Ishikawa (cell line): ENCODE results near the gene FOXA1.
A peak's percentile ranks its signal among the peaks of the same experiment; 100 is the strongest.

Source experiments
- CEBPB ChIP-seq: IDR thresholded peaks from 2 replicates; pipeline ENCODE4 v1.6.1; 2012
- CREB1 ChIP-seq: IDR thresholded peaks from 2 replicates; pipeline ENCODE4 v1.6.1; 2012; ENCODE audit warnings: low read depth
- EGR1 ChIP-seq: IDR thresholded peaks from 2 replicates; pipeline ENCODE4 v1.6.1; 2012
- EP300 ChIP-seq: IDR thresholded peaks from 2 replicates; pipeline ENCODE4 v1.6.1; 2012; ENCODE audit warnings: borderline replicate concordance
- FOXM1 ChIP-seq: IDR thresholded peaks from 2 replicates; pipeline ENCODE4 v1.6.1; 2012; ENCODE audit warnings: low read depth, borderline replicate concordance
- NFIC ChIP-seq: IDR thresholded peaks from 2 replicates; pipeline ENCODE4 v1.6.1; 2012
- RAD21 ChIP-seq: IDR thresholded peaks from 2 replicates; pipeline ENCODE4 v1.6.1; 2012; ENCODE audit warnings: low read depth
- REST ChIP-seq: IDR thresholded peaks from 2 replicates; pipeline ENCODE4 v1.6.1; 2012; ENCODE audit warnings: low read depth, mild to moderate bottlenecking
- TAF1 ChIP-seq: IDR thresholded peaks from 2 replicates; pipeline ENCODE4 v1.6.1; 2012; ENCODE audit warnings: low read depth, mild to moderate bottlenecking
- TCF12 ChIP-seq: IDR thresholded peaks from 2 replicates; pipeline ENCODE4 v1.6.1; 2012; ENCODE audit warnings: low read depth
- YY1 ChIP-seq: IDR thresholded peaks from 2 replicates; pipeline ENCODE4 v1.6.1; 2012; ENCODE audit warnings: low read depth
- ZBTB7A ChIP-seq: IDR thresholded peaks from 2 replicates; pipeline ENCODE4 v1.6.1; 2012; ENCODE audit warnings: low read depth
- TF ChIP-seq, protein P1 (sequence below): IDR thresholded peaks from 2 replicates; pipeline ENCODE4 v1.6.1; 2012
- TF ChIP-seq, protein P2 (sequence below): IDR thresholded peaks from 2 replicates; pipeline ENCODE4 v1.6.1; 2012

FOXA1 gene

DNA sequence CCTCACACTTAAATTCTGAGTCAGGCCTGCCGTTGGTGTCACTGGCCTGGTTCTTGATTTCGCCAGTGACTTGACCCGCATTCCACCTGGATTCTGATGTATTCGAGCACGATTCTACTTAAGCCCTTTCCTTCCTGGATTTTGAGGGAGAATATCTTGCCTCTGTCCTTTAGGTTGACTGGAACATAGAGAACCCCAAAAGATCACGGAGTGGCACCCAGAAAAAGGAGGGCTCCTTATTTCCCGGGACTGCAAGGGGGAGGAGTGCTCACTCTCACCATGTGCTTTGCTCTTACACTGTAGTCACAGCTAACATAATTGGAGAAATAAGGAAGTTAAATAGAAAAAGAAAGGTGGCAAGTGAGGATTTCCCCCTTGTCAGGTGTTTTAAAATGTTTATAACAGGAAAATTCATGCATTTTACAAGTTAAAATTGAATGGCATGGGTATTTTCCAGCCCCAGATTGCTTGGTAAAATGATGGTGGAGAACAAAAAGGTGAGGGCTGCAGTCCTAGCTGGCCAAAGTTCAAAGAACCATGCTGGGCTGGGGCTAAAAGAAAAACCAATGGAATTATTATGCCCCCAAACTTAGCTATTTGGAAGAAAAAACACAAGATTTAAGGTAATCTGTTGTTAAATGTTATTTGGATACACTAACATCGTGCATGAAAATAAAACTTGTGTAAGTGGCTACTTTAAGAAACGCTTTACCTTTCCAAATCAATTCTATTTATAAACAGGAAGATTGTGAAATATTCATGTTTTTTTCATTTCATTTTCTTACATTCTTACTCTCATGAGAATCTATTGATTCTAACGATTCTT is 8.9 kb downstream of the FOXA1 start:
- no peak for TF ChIP-seq CREB1
- no peak for TF ChIP-seq TAF1
- no peak for TF ChIP-seq NFIC

DNA sequence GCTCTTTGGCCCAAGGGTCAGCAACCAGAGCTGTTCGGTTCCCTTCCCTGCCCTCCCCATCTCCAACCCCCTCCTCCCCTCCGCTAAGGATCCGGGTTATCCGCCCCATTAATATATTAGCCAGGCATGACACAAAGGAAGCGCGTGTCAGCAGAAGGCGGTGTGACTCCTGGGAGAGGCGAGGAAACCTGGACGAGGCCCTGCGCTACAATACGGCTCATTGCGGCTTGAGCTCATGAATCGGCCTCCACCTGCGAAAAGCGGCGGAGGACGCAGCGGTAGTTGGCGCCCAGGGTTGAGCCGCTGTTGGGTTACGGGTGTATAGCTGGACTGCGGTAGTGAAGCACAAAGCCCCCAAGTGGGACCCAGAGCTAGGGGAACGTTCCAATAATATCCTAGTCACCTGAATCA is 9.9 kb downstream of the FOXA1 start:
- no peak for TF ChIP-seq NFIC
- no peak for TF ChIP-seq RAD21

- TF ChIP-seq EGR1 (no peak), YY1 (no peak), NFIC (no peak), TAF1 (no peak), REST (no peak), CEBPB (no peak), ZBTB7A (no peak), CREB1 (no peak), FOXM1 (no peak), TCF12 (no peak), EP300 (no peak)
- TF ChIP-seq, protein P1, sequence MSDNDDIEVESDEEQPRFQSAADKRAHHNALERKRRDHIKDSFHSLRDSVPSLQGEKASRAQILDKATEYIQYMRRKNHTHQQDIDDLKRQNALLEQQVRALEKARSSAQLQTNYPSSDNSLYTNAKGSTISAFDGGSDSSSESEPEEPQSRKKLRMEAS, result no peak
- TF ChIP-seq, protein P2, sequence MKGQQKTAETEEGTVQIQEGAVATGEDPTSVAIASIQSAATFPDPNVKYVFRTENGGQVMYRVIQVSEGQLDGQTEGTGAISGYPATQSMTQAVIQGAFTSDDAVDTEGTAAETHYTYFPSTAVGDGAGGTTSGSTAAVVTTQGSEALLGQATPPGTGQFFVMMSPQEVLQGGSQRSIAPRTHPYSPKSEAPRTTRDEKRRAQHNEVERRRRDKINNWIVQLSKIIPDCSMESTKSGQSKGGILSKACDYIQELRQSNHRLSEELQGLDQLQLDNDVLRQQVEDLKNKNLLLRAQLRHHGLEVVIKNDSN, result no peak
Observed at GRCh38 chr14:37584211-37585100, 10.6 kb downstream of the FOXA1 start.

GRCh38 chr14:37583358-37584210 is 11.5 kb downstream of the FOXA1 start:
- peak; percentile 36; the same call in 1 of the 2 replicates for TF ChIP-seq ZBTB7A
- TF ChIP-seq REST, result no peak

GRCh38 chr14:37580146-37580545 is 14.9 kb downstream of the FOXA1 start:
- TF ChIP-seq CEBPB (0 out of 2 replicates have a peak, but pooled peaks have one; percentile 18), FOXM1 (no peak)
- TF ChIP-seq, protein P1, result no peak

DNA sequence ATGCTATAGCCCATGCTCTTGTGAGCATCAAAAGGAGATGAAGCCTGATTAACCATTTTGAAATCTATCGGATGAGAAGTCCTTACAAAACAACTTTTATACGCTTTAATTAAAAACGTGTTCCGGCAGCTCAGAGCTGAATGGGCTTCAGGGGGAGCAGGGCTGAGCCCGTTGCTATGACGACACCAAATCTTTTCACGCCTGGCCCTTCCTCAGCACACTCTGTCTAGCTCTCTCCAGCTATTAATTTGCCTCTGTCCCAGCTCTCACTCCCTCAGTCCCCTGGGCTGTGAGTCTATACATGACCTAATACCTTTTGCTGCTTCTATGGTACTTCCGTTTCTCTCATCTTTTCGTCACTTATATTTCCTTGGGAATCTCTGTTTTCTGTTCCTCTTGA is 15.8 kb downstream of the FOXA1 start:
- TF ChIP-seq TCF12, result no peak
- TF ChIP-seq EGR1, result no peak
- TF ChIP-seq FOXM1, result no peak
- TF ChIP-seq, protein P1, result no peak
- TF ChIP-seq CEBPB, result no peak
- no peak for TF ChIP-seq ZBTB7A
- TF ChIP-seq EP300, result no peak
- no peak for TF ChIP-seq CREB1
- TF ChIP-seq TAF1, result no peak
